NCI-H1105 treated with DMSO at 0.1 percent for 48 hours (cell line): ENCODE measurements around the gene ARHGAP40.
"Not testable (repeated sequence)": the region's sequence is repeated elsewhere in the genome, so short reads cannot be mapped to it uniquely, and the experiment has no call there.

ENCODE experiments used
- DNase-seq: peaks from one replicate; lab custom pipeline; 2025; lab: John Stamatoyannopoulos, UW

ARHGAP40 gene

GRCh38 chr20:38588303-38588702 lies 13.3 kb upstream of the ARHGAP40 start:
- no peak for DNase-seq

GRCh38 chr20:38589351-38589750 lies 12.3 kb upstream of the ARHGAP40 start:
- no peak for DNase-seq

DNA sequence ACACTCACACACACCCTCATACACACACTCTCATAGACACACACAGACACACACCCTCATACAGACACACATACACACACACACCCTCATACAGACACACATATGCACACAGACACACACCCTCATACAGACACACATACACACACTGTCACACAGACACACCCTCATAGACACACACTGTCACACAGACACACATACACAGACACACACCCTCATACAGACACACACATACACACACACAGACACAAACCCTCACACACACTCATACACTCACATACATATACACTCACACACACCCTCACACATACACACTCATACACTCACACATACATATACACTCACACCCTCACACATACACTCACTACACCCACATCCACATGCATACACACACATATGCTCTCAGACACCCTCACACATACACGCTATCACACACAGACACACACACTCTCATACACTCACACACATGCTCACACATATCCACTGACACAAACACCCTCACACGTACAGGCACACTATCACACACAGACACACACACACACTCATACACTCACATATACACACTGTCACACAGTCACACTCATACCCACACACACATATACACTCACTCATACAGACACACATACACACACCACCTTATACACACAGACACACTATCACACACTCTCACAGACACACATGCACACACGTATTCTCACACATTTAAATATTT lies 11.5 kb upstream of the ARHGAP40 start:
- DNase-seq, result no peak

GRCh38 chr20:38590676-38591473 lies 10.7 kb upstream of the ARHGAP40 start:
- no peak for DNase-seq

GRCh38 chr20:38591474-38592410 lies 9.9 kb upstream of the ARHGAP40 start:
- no peak for DNase-seq

GRCh38 chr20:38592411-38592790 lies 9.2 kb upstream of the ARHGAP40 start:
- not testable (repeated sequence) for DNase-seq

- DNase-seq, result not testable (repeated sequence)
These were observed 7.3 kb upstream of the ARHGAP40 start for GRCh38 chr20:38594281-38594680.

GRCh38 chr20:38595886-38596285 lies 5.7 kb upstream of the ARHGAP40 start:
- DNase-seq, result not testable (repeated sequence)

DNA sequence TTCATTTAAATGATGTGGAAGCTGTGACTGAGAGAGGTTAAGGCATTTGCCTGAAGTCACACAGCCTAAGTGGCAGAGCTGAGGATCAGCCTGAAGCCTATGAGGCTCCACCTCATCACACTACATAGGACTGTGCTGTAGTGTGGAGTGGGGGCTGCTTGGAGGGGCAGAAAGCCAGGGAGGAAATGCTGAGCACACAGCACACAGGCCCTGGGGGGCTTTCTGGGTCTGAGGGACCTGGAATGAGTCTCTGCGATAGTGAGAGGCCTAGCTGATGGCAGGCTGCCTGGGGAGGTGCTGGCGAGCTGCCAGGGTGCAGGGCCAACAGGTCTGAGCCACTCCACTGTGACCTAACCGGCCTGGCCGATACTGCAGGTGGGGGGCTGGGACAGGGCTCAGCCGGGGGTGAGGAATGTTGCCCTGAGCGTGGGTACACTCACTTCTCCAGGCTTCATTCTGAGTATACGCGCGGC lies 2.2 kb upstream of the ARHGAP40 start:
- DNase-seq, result no peak

DNA sequence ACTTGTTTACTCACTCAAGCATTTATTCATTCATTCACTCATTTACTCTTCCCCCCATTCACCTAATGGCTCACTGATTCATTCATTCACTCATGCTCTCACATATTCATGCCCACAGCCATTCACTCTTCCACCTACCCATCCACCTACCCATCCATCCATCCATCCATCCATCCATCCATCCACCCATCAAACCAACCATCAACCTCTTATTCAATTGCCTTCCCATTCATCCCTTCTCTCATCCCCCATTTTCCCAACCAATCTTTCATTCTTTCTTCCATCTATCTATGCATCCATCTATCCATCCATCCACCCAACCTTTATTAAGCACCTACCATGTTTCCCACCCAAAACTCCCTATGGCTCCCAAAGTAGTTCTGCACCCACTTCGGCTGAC lies 1.6 kb upstream of the ARHGAP40 start:
- no peak for DNase-seq

DNA sequence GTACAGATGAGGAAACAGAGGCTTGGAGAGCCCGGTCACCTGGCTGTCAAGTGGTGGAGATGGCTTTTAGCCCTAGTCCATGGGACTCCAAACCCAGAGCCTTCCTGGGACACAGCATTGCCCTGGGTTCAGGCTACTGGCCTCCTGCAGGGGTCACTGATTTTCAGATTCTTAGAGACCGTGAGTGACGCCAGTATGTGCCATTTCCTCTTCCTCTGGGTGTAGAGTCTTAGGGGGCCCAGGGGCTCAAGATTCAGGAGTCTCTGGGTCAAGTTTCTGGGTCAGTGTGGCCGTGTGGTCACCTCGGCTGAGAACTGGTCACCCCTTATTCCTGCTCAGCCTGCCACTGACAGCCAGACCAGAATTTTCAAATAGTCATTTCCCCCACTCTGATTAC lies 574 bp downstream of the ARHGAP40 start:
- DNase-seq, result no peak

GRCh38 chr20:38603286-38603685 lies 1.7 kb downstream of the ARHGAP40 start:
- no peak for DNase-seq

DNA sequence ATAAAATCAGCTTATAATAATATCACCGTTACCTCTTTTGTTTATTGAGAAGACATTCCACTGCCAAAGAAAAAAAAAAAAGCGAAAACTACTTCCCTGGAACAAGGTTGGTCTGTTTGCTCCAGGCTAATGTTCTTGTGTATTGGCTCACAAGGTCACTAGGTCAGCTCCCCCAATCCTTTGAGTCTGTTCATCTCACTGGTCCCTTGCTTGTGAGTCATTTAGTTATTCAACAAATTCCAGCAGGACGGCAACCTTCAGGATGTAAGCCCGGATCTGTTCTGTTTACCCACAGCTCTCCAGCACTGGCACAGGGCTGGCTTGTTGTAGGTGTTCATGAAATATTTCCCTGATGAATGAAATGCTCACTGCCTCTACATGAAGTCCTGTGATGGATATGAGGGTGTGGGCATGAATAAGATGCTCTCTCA lies 3.3 kb downstream of the ARHGAP40 start:
- DNase-seq, result no peak

- no peak for DNase-seq
These were observed 5.7 kb downstream of the ARHGAP40 start for GRCh38 chr20:38607351-38607750.

GRCh38 chr20:38608188-38608587 lies 6.6 kb downstream of the ARHGAP40 start:
- DNase-seq, result no peak

GRCh38 chr20:38609815-38610214 lies 8.2 kb downstream of the ARHGAP40 start:
- no peak for DNase-seq

DNA sequence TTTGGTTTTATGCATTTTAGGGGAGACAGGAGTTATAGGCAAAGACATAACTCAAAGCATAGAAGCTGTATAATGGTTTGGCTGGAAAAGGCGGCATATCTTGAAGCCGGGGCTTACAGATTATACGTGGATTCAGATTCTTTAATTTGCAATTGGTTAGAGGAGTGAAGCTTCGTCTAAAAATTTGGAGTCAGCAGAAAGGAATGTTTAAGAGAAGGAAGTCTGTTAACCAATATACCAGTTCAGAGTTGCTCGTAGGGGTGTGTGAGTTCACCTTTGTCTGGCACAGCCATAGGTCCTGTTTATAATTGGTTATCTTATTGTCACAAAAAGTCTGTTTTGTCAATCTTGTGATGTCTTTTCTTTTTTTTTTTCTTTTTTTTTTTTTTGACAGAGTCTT lies 8.9 kb downstream of the ARHGAP40 start:
- no peak for DNase-seq

- no peak for DNase-seq
These were observed 11.3 kb downstream of the ARHGAP40 start for GRCh38 chr20:38612751-38613515.

GRCh38 chr20:38615283-38615682 lies 13.7 kb downstream of the ARHGAP40 start:
- DNase-seq, result no peak

- DNase-seq, result no peak
These were observed 14.8 kb downstream of the ARHGAP40 start for GRCh38 chr20:38616457-38616856.
